Activated CD4-positive, CD25-positive, alpha-beta regulatory T cell treated with anti-CD3 and anti-CD28 coated beads, Interleukin-2, amount 50 U/mL, for 16 hours (primary cell): ENCODE measurements around the gene PRKACA.
"Not testable (repeated sequence)": the region's sequence is repeated elsewhere in the genome, so short reads cannot be mapped to it uniquely, and the experiment has no call there.

ENCODE experiments used
- DNase-seq: peaks from one replicate; pipeline ENCODE4 v3.0.0-alpha.2; 2020; ENCODE audit warnings: low read depth, low spot score

The PRKACA gene

DNA sequence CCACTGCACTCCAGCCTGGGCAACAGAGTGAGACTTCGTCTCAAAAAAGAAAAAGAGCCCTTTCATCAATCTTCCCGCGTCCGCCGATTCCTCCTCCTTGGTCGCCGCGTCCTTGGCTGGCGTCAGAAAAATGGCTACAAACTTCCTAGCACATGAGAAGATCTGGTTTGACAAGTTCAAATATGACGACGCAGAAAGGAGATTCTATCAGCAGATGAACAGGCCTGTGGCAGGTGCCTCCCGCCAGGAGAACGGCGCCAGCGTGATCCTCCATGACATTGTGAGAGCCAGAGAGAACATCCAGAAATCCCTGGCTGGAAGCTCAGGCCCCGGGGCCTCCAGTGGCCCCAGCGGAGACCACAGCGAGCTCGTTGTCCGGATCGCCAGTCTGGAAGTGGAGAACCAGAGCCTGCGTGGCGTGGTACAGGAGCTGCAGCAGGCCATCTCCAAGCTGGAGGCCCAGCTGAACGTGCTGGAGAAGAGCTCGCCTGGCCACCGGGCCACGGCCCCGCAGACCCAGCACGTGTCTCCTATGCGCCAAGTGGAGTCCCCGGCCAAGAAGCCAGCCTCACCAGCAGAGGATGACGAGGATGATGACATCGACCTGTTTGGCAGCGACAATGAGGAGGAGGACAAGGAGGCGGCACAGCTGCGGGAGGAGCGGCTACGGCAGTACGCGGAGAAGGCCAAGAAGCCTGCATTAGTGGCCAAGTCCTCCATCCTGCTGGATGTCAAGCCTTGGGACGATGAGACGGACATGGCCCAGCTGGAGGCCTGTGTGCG, 47.1 kb downstream of the PRKACA start:
- DNase-seq = no peak

DNA sequence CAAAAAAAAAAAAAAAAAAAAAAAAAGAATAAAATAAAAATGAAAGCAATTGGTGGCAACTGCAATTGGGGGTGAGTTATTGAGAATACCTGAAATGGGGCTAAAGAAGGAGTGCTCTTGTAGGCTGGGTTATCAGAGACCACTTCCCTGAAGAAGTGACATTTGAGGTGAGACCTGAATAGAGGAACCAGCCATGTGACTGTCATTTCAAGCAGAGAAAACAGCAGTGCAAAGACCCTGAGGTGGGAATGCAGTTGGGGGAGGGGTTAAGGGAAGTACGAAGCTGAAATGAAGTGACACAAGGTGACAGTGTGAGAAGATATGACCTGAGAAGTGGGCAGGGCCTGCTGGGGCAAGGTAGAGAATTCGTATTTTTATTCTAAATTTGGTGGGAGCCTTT, 51.4 kb downstream of the PRKACA start:
- no peak for DNase-seq

DNA sequence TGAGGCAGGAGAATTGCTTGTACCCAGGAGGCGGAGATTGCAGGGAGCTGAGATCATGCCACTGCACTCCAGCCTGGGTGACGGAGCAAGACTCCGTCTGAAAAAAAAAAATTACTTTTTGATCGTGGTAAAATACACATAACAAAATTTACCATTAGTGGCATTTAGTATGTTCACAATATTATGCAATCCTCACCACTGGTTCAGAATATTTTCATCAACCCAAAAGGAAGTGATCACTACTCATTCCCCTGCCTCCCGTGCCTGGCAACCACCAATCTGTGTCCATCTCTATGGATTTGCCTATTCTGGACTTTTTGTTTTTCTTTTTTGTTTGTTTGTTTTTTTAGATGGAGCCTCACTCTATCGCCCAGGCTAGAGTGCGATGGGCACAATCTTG, 54.5 kb downstream of the PRKACA start:
- DNase-seq = no peak

DNA sequence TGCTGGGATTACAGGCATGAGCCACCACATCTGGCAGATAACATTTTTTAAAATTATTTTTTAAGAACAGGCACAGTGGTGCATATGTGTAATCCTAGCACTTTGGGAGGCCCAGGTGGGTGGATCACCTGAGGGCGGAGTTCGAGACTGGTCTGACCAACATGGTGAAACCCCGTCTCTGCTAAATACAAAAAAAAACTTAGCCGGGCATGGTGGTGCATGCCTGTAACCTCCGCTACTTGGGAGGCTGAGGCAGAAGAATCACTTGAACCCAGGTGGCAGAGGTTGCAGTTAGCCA, 55.1 kb downstream of the PRKACA start:
- DNase-seq = no peak

- no peak for DNase-seq
Measured at GRCh38 chr19:14061751-14062557, 55.6 kb downstream of the PRKACA start, which contains the start of gene PALM3. Gene PALM3, minus strand, starts transcription at chr19:14062076. Its CDS starts 96 bp downstream, at chr19:14061980.

- no peak for DNase-seq
Measured at GRCh38 chr19:14061081-14061749, 56.3 kb downstream of the PRKACA start.

GRCh38 chr19:14059652-14060155, 57.9 kb downstream of the PRKACA start:
- DNase-seq = no peak

GRCh38 chr19:14059093-14059480, 58.5 kb downstream of the PRKACA start:
- no peak for DNase-seq

DNA sequence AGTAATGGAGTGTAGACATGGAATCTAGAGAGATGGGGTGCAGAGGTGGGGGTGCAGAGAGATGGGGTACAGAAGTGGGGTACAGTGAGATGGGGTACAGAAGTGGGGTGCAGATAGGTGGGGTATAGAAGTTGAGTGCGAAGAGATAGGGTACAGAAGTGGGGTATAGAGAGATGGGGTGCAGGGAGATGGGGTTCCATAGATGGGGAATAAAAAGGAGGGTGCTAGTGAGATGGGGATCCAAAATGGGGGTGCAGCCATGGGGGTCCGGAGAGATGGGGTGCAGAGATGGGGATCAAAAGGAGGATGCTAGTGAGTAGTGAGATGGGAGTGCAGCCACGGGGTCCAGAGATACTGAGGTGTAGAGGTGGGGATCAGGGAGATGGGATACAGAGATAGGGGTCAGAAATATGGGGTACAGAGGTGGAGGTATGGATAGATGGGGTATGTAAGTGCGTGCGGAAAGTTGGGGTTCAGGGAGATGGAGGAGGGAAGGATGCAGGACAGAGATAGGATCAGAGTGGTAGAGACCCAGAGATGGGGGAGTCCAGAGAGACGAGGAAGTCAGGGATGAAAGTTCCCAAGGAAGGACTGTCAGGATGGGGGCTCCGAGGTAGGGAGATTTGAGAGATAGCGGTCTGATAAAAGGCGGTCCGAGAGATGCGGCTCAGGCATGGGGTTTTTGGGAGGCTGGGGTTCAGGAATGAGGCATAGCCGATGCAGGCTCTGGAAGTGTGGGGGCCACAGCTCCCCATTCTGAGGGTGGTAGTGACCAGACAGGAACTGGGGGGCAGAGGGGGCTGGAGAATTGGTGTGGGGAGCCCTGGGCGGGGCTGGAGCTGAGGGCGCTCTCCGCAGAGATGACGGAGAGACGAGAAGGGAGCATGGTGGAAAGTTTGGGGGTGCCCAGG, 59.1 kb downstream of the PRKACA start:
- DNase-seq = no peak

DNA sequence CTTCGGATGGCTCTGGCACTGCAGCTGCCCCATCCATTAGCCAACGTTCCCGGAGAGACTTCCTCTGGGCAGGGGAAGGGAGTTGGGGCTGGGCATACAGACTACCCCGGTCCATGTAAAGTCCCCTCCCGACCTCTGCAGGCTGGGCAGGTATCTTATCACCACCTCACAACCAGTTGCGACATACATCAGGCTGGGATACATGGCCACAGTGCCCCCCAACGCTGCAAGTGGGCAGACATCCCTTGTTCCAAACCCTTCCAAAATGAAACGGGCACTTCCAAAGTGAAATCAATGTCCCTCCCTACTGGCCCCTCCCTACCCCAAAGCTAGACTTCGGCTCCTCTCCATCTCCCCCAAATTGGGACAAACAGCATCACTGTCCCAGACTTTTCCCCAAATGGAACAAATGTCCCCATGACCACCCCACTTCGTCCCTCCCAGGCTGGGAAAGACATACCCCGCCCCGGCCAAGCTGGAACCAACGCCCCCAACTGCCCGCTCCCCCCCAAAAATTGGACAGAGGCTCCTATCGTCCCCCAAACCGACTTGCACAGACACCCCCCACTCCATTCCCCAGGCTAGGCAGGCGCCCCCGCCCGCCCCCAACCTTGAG, 60.7 kb downstream of the PRKACA start:
- no peak for DNase-seq

GRCh38 chr19:14056069-14056666, 61.4 kb downstream of the PRKACA start:
- DNase-seq = no peak

GRCh38 chr19:14055396-14055795, 62.2 kb downstream of the PRKACA start:
- no peak for DNase-seq

DNA sequence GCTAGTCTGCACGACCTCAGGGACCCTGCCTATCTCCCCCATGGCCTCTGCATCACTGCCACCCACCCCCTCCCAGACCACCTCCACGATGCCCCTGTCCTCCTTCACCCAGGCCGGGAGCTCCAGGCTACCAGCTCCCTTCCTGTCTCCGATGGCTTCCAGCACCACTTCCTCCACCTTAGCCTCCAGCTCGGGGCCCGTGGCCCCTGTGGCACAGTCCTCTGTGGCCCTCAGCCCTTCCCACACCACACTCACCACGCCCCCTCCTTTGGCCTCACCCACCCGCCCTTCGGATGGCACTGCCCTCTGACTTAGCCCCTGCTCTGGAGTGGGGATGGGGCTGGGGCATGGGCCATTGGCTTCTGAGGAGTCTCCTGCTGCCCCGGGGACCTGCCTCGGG, 62.8 kb downstream of the PRKACA start:
- no peak for DNase-seq

- DNase-seq = no peak
Measured at GRCh38 chr19:14054099-14054498, 63.5 kb downstream of the PRKACA start.

DNA sequence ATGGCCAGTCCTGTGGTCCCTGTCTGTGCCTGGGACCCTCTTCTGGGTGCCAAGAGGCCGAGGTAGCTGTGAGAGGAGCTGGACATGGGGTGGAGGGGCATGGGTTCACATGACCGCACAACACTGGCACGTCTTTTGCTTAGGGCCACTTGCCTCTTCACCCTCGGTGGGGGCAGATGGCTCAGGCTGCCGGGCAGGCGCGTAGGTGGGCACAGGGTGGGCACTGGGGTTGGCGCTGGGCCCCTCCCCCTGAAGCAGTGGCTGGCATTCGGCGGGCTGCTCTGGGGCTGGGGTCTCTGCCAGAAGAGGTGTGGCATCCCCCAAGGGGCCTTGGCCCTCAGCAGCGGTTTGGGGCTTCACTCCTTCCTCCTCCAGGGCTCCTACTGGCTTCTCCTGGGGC, 64.1 kb downstream of the PRKACA start:
- no peak for DNase-seq

- no peak for DNase-seq
Measured at GRCh38 chr19:14053032-14053431, 64.5 kb downstream of the PRKACA start.

- DNase-seq = no peak
Measured at GRCh38 chr19:14052470-14052869, 65.1 kb downstream of the PRKACA start.

GRCh38 chr19:14051980-14052379, 65.6 kb downstream of the PRKACA start:
- no peak for DNase-seq

- DNase-seq = not testable (repeated sequence)
Measured at GRCh38 chr19:14050961-14051360, 66.6 kb downstream of the PRKACA start.

- DNase-seq = no peak
Measured at GRCh38 chr19:14050512-14050911, 67.0 kb downstream of the PRKACA start.
